ENCODE data around the gene SYTL4.

SYTL4 gene

DNA sequence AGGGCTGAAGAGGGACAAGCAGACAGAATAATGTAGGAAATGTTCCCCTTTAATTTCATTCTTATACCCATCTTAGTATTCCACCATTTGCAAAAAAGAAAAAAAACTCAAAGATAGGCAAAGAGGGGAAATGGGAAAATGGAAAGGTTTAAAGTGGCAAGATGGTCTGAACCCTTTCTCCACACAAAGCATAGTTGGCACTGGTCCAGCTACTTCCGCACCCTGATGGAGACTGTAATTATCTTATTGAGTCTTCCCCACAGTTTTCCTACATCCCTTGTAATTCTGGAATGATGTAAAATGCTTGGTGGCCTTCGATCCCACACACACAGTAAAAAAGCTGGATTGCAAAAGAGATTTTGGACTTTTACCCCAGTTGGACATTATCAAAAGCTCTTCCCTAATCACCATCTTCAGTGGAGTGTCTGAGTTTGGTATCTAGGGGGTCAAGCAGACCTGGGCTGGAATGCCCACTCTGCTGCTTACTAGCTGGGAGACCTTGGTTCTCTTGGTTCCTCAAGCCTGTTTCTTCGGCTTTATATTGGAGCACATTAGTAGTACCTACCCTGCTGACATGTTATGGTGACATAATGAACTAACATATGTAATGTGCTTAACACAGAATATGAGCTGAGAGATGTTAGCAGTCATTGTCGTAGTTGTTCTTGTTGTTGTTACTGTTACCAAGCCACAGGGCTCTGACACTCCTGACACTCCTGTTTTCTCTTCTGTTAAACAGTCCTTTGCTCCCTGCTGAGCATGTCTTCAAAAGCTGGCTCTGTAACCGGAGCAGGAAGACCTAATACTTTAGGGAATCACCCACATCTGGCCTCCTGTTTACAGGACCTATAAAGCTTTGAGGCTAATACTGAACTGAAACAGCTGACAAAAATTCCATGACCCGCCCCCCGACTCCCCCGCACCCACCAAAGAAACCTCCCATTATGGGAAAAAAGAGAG, 83.2 kb downstream of the SYTL4 start:
- no peak for DNase-seq (ENCODE audit: low read depth)

DNA sequence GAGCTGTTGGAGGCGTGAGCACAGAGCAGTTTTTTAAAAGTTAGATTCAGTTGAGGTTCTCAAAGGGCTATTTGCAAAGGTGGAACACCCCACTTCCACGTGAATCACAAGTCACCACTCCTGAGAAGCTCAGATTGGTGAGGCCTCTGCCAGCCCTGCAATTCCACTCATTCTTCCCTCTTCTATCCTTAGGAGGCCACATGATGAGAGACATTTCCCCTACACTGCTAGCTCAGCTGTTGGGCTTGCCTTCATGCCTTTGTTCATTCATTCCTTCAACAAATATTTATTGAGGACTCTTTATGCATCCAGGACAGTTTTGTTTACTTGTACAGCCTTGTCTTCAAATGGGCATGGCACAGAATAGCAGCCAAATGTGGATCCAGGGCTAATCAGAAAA, 84.2 kb downstream of the SYTL4 start:
- DNase-seq (ENCODE audit: low read depth) = no peak

DNA sequence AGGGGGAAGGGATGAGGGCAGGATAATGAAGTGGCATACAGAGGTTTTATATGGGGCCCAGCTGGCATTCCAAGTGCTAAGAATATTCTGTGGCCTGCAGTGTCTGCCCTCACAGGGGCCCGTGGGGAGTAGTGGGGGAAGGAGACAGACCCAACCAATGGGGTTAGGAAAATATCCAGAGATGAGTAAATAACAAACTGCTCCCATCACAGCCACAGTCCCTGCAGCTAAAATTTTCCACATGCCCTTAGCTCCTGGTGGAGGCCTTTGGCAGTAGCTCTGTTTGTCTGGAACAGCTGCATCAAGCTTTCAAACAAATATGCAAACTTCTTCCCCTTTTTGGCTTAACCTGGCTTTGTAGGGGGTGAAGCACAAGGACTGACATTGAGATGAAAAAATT, 84.8 kb downstream of the SYTL4 start:
- no peak for DNase-seq (ENCODE audit: low read depth)

DNA sequence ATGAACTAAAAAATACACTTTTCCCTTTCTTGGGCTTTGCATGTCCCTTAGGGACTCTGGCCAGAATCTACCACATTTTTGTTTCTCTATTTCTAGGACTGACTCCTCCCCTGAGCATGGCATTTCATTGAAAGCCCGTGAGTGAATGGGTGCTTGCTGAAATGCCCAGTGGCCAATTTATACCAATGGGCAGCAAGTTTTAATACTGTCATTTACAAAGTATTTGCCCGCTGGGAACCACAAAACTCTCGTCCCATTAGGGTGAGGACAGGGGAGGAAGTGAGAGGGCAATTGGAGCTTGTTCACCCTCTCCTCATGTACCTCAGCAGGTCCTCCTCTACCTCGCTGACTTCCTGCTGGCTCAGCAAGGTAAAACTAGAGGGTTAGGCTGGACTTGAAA, 86.8 kb downstream of the SYTL4 start:
- DNase-seq (ENCODE audit: low read depth) = no peak

DNA sequence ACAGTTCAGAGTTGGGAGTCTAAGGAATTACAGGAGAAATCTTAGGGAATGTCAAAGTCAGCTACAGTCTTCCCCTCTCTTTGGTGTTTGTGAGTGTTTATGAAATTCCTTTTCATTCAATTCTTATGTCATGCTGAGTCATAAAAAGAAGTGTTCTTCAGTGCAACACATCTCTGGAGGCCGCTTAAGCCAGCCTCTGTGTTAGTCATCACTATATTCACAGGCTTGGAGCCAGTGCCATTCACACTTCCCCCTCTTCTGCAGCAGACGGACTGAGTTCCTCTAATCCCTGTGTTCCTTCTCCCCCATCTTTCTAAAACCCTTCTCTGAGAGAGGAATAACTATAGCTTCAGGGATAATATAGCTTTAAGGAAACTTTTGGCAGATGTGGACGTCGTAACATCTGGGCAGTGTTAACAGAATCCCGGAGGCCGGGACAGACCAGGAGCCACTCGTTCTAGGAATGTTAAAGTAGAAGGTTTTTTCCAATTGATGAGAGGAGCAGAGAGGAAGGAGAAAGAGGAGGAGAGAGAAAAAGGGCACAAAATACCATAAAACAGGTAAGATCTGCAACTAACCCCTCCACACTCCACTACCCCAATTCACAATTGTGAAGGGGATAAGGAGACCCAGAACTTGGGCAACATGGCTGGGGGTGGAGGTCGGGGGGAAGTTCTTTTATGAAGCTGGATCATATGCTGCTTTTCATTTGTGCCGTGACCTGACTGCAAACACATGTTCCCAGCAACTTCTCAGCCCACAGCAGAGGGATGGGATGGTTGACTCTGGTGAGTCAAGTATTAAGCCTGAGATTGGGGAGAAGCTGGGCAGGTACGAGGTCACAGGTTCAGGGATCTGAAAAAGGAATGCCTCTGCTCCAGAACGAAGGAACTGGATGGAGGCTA, 87.7 kb downstream of the SYTL4 start, which contains the start of gene SRPX2:
Gene SRPX2 (plus strand): TSS at position 244 of the 905 bp plus-strand sequence. CDS start 2,124 bp downstream, outside the sequence.
- DNase-seq (ENCODE audit: low read depth) = no peak

DNA sequence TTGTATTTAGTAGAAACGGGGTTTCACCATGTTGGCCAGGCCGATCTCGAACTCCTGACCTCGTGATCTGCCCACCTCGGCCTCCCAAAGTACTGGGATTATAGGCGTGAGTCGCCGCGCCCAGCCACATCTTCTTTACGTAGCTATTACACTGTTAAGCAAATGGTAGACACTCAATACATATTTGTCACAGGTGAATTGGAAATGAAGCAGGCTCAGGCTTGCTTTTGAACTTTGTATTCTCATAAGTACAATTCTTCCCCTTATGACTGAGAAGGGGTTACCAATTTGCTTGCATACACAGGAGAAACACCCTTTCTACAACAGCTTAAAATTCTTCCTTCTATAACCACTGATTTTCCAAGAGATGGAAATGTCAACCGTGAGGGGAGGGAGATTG, 88.7 kb downstream of the SYTL4 start:
- DNase-seq (ENCODE audit: low read depth) = no peak

DNA sequence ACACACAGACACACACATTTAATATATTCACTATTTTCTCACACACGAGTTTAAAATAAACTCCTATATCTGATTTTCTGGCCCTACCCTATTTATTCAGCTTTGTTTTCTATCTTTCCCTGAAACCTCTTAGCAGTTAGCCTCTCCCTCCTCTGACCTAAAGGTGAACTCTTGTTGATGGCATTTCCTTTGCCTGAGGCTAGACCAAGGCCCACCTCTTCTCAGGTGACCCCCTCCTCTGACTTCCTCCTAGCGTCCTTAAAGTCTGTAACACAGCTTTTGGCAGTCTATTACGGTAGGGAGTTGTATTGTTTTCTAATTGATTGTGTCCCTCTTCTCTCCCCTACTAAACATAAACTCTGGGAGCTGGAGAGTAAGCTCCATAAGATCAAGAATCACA, 89.6 kb downstream of the SYTL4 start:
- DNase-seq (ENCODE audit: low read depth) = no peak

DNA sequence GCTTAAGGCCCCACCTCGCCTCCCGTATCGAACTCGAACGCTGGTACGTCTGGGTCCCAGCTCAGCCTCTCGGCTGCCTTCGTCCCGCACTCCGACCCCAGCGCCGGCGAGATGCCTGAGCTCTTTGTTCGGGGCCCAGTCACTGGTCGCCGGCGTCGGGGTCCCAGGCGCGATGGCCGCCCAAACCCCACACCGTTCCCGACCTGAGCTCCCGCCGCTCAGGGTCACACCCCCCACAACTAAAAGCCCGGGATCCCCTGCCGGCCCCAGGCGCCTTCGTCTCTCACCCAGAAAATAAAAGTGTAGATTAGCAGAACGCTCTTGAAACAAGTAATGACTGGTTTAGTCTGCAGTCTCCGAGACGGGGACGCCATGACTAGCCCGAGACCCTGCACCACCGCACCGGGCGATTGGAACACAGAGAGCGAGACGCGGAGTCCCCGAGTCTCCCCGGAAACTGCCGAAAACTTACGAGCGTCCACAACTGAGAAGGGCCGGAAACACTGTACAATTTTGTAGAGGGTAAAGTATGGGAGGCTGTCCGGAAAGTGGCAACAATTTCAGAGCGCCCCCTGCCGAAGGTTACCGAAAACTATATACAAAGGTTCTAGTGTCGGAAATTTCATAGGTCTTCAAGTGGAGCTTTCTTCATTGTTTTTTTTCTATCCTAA, 95.5 kb downstream of the SYTL4 start, which contains the start of gene TSPAN6:
Gene TSPAN6 (minus strand): TSS at position 486 of the 671 bp plus-strand sequence. CDS start 112 bp downstream, at position 374.
- DNase-seq (ENCODE audit: low read depth) = no peak

DNA sequence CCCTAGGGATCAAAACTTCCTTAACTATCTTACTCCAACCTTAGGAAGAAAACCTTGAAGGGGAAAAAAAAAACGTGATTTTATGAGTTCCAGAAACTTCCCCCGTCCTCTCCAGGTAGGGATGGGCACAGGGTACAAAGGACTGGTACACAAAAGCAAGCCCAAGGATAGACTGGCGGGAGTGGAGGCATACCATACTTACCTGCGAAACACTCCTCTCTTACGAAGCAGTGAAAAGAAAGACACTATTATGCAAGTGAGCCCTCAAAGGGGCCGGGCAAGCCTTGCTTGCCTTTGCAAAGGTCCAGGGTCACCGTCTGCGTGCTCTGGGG, 96.0 kb downstream of the SYTL4 start:
- DNase-seq (ENCODE audit: low read depth) = no peak

DNA sequence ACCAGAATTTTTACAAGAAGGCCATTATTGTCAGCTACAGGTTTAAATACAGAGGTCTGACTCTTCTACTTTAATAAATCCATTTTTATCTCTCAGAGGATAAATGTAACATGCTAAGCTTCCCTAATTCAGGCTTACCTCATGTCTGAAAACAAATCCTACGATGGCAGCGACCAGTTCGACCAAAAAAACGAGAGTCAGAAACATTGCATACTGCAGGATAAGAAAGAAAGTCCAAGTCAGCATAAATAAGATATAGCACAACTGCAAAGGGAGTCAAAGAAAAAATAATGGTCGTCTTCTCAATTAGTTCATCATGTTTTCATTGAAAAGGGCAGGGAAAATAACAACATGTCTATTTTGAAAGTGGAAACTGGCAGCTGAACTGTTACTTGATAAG, 96.9 kb downstream of the SYTL4 start:
- no peak for DNase-seq (ENCODE audit: low read depth)

DNA sequence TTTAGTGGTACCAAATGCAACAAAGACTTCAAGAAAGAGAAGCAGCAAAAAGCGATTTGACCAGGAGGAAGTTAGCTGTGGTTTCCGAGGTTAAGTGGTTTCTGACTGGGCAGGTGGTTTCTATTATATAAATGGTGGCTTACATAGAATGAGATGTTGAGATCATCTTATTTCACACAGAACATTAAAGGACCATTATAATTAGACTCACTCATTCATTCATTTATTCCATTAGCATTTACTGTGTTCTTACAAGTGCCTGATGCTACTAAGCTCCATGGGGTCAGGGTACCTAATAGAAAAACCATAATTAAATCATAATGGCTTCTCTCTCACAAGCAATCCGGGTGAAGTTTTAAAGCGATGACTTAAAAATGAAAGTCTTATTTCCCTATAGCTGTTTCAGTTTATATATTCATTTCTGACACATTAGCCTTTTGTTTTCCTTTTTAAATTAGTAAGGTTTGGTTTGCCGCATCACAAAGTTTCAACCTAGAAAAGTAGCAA, 105.9 kb downstream of the SYTL4 start:
- no peak for DNase-seq (ENCODE audit: low read depth)
